NCI-H446 (cell line): Measurements from ENCODE around the gene CDC6.

ENCODE experiments used
- DNase-seq, 2 experiments: peaks; one replicate each; lab custom pipeline; 2025; lab: John Stamatoyannopoulos, UW

Gene CDC6

GRCh38 chr17:40352237-40352778 lies 64.6 kb downstream of the CDC6 start:
- DNase-seq = no peak

- DNase-seq = no peak
These were observed 65.2 kb downstream of the CDC6 start for GRCh38 chr17:40352779-40353394.
